Loucy (cell line): ENCODE data around the gene EPB41.

Source experiments
- H2AFZ ChIP-seq: fragments of 200-600 bp; sonication (generic); 2 replicates; pipeline ENCODE4 v1.6.0; 2016; ENCODE audit warnings: antibody characterized with exemption, mild to moderate bottlenecking, low read length, moderate library complexity
- H3F3A ChIP-seq: fragments of 200-600 bp; 2 replicates; pipeline ENCODE4 v1.6.0; 2016; ENCODE audit warnings: antibody characterized with exemption, low read depth, mild to moderate bottlenecking
- H3K27me3 ChIP-seq: fragments of 200-600 bp; sonication (generic); 2 replicates; pipeline ENCODE4 v1.6.1; 2014; ENCODE audit warnings: low read length, mild to moderate bottlenecking; ENCODE audit not compliant: insufficient read depth, poor library complexity, severe bottlenecking
- H3K36me3 ChIP-seq: fragments of 200-600 bp; sonication (generic); 2 replicates; pipeline ENCODE4 v1.6.1; 2016; ENCODE audit warnings: low read length; ENCODE audit not compliant: insufficient read depth
- H3K4me1 ChIP-seq: fragments of 200-600 bp; sonication (generic); 2 replicates; pipeline ENCODE4 v1.5.1; 2014; ENCODE audit warnings: low read length, mild to moderate bottlenecking; ENCODE audit not compliant: insufficient read depth, poor library complexity, severe bottlenecking
- H3K4me2 ChIP-seq: fragments of 200-600 bp; sonication (generic); 2 replicates; pipeline ENCODE4 v1.6.0; 2014; ENCODE audit warnings: antibody characterized with exemption, low read length, low read depth, mild to moderate bottlenecking; ENCODE audit not compliant: poor library complexity, severe bottlenecking
- H3K4me3 ChIP-seq: fragments of 200-600 bp; sonication (generic); 2 replicates; pipeline ENCODE4 v1.5.1; 2014; ENCODE audit warnings: low read length, mild to moderate bottlenecking, mixed read lengths; ENCODE audit not compliant: poor library complexity, severe bottlenecking
- H3K79me2 ChIP-seq: fragments of 200-600 bp; sonication (generic); 2 replicates; pipeline ENCODE4 v1.6.1; 2014; ENCODE audit warnings: low read length; ENCODE audit not compliant: insufficient read depth
- H3K9ac ChIP-seq: fragments of 200-600 bp; sonication (generic); 2 replicates; pipeline ENCODE4 v1.6.0; 2014; ENCODE audit warnings: mild to moderate bottlenecking, low read depth, low read length, moderate library complexity; ENCODE audit not compliant: poor library complexity, severe bottlenecking
- H3K9me2 ChIP-seq: fragments of 200-600 bp; sonication (generic); replicated peaks from 2 replicates; pipeline ENCODE4 v1.6.1; 2016; ENCODE audit warnings: low read depth, low read length, mixed read lengths
- H3K9me3 ChIP-seq: fragments of 200-600 bp; sonication (generic); 2 replicates; pipeline ENCODE4 v1.6.1; 2014; ENCODE audit warnings: mild to moderate bottlenecking, antibody characterized with exemption, low read length, low read depth; ENCODE audit not compliant: insufficient read depth
- H4K20me1 ChIP-seq: fragments of 200-600 bp; sonication (generic); 2 replicates; pipeline ENCODE4 v1.6.0; 2014; ENCODE audit warnings: antibody characterized with exemption, low read length, mild to moderate bottlenecking; ENCODE audit not compliant: insufficient read depth, poor library complexity, severe bottlenecking
- CTCF ChIP-seq: fragments of 200-600 bp; sonication (generic); conservative IDR thresholded peaks from 2 replicates; pipeline ENCODE4 v1.5.1; 2014; ENCODE audit warnings: mild to moderate bottlenecking, antibody characterized with exemption, low read length
- EZH2phosphoT487 ChIP-seq: fragments of 200-600 bp; IDR thresholded peaks from 2 replicates; pipeline ENCODE4 v1.6.1; 2018; ENCODE audit warnings: antibody characterized with exemption, mild to moderate bottlenecking, moderate library complexity, borderline replicate concordance

The EPB41 gene

GRCh38 chr1:28981210-28981609 is 66.8 kb downstream of the EPB41 start:
- Histone ChIP-seq H3K36me3 (no peaks in the 10 kb centered on the region), H3F3A (no peaks in the 10 kb centered on the region), H2AFZ (no peak overlapping the region), H4K20me1 (no peaks in the 10 kb centered on the region), H3K9me3 (no peaks in the 10 kb centered on the region), H3K4me3 (no peak overlapping the region), H3K27me3 (no peaks in the 10 kb centered on the region), H3K9ac (no peak overlapping the region), H3K4me2 (no peak overlapping the region), H3K9me2 (no peaks in the 10 kb centered on the region), H3K4me1 (no peaks in the 10 kb centered on the region), H3K79me2 (peaks cover 54% of the 10 kb centered on the region; the same call in 1 of the 2 replicates)
- TF ChIP-seq EZH2phosphoT487 (no peak), CTCF (no peak)

- H2AFZ ChIP-seq: no peak overlapping the region
- no peak overlapping the region for H3K4me2 ChIP-seq
- TF ChIP-seq CTCF: no peak
- TF ChIP-seq EZH2phosphoT487: no peak
- H4K20me1 ChIP-seq: no peaks in the 10 kb centered on the region
- no peak overlapping the region for H3K9ac ChIP-seq
- no peaks in the 10 kb centered on the region for H3K9me2 ChIP-seq
- H3K27me3 ChIP-seq: no peaks in the 10 kb centered on the region
- peaks cover 46% of the 10 kb centered on the region; the same call in 1 of the 2 replicates for H3K79me2 ChIP-seq
- no peaks in the 10 kb centered on the region for H3K4me1 ChIP-seq
- no peaks in the 10 kb centered on the region for H3K36me3 ChIP-seq
- H3F3A ChIP-seq: no peaks in the 10 kb centered on the region
- no peaks in the 10 kb centered on the region for H3K9me3 ChIP-seq
- H3K4me3 ChIP-seq: no peak overlapping the region
Observed at GRCh38 chr1:28982198-28982597, 67.8 kb downstream of the EPB41 start.

- H3K4me2 ChIP-seq: no peak overlapping the region
- H3K27me3 ChIP-seq: no peaks in the 10 kb centered on the region
- no peak overlapping the region for H3K9ac ChIP-seq
- H3K36me3 ChIP-seq: peaks cover 5% of the 10 kb centered on the region; the same call in 1 of the 2 replicates
- no peaks in the 10 kb centered on the region for H3K4me1 ChIP-seq
- no peaks in the 10 kb centered on the region for H3F3A ChIP-seq
- H3K4me3 ChIP-seq: no peak overlapping the region
- no peak for TF ChIP-seq EZH2phosphoT487
- TF ChIP-seq CTCF: no peak
- H3K79me2 ChIP-seq: peaks cover 43% of the 10 kb centered on the region; the same call in 1 of the 2 replicates
- no peaks in the 10 kb centered on the region for H3K9me3 ChIP-seq
- no peak overlapping the region for H2AFZ ChIP-seq
- no peaks in the 10 kb centered on the region for H4K20me1 ChIP-seq
- no peaks in the 10 kb centered on the region for H3K9me2 ChIP-seq
Observed at GRCh38 chr1:28983091-28983490, 68.7 kb downstream of the EPB41 start.
